ENCODE data around the gene DISP3.

- no peak for TF ChIP-seq POLR2A (IDR thresholded peaks at IDR 0.05)
- TF ChIP-seq, protein P1, sequence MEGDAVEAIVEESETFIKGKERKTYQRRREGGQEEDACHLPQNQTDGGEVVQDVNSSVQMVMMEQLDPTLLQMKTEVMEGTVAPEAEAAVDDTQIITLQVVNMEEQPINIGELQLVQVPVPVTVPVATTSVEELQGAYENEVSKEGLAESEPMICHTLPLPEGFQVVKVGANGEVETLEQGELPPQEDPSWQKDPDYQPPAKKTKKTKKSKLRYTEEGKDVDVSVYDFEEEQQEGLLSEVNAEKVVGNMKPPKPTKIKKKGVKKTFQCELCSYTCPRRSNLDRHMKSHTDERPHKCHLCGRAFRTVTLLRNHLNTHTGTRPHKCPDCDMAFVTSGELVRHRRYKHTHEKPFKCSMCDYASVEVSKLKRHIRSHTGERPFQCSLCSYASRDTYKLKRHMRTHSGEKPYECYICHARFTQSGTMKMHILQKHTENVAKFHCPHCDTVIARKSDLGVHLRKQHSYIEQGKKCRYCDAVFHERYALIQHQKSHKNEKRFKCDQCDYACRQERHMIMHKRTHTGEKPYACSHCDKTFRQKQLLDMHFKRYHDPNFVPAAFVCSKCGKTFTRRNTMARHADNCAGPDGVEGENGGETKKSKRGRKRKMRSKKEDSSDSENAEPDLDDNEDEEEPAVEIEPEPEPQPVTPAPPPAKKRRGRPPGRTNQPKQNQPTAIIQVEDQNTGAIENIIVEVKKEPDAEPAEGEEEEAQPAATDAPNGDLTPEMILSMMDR (IDR thresholded peaks at IDR 0.05), result no peak
Observed at GRCh38 chr1:11448373-11449099, 30.4 kb upstream of the DISP3 start.

Data from ovary (tissue), 3 donors.